Measurements from ENCODE around the gene MTRFR. TPM values are rescaled to one million over a fixed set of nuclear protein-coding genes. Genes with fewer than 3 reads are reported as not detected.

The MTRFR gene
- total RNA-seq, 1 experiment from 2014 or later: 14.8 TPM

DNA sequence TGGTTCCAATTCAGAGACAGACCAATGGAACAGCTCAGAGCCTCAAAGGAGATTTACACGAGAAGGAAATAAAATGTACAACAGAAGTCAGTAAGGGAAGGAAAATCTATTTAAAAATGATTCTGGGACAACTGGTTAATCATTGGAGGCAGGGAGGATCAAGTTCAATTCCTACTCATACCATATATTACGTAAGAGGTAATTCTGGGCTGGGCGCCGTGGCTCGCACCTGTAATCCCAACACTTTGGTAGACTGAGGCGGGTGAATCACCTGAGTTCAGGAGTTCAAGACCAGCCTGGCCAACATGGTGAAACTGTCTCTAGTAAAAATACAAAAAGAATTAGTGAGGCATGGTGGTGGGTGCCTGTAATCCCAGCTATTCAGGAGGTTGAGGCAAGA, 45.6 kb upstream of the MTRFR start:
- Histone ChIP-seq H3K4me1 (ENCODE audit: insufficient read depth, low read length) (no peaks in the 10 kb centered on the region), H3K18ac (ENCODE audit: insufficient read length, low read depth, low read length) (no peak overlapping the region), H3K4ac (ENCODE audit: low read depth, low read length) (no peak overlapping the region), H3K27me3 (ENCODE audit: insufficient read depth, low read length) (no peaks in the 10 kb centered on the region), H2BK12ac (ENCODE audit: insufficient read length, low read depth, low read length) (no peak overlapping the region), H3K14ac (ENCODE audit: insufficient read depth, low read length) (no peak overlapping the region), H3K23ac (ENCODE audit: insufficient read length, low read depth, low read length) (no peak overlapping the region), H3K4me2 (ENCODE audit: insufficient read depth, insufficient read length, low read length) (no peak overlapping the region), H4K5ac (ENCODE audit: insufficient read length, low read depth, low read length) (no peak overlapping the region), H4K8ac (replicated peaks; ENCODE audit: insufficient read length, low read depth, low read length) (no peak overlapping the region), H2BK15ac (ENCODE audit: low read depth, low read length) (no peak overlapping the region), H2AFZ (ENCODE audit: low read length) (no peak overlapping the region), H3K23me2 (ENCODE audit: insufficient read length, low read depth, low read length, poor library complexity, severe bottlenecking) (no peaks in the 10 kb centered on the region), H3K9ac (ENCODE audit: extremely low read depth, insufficient read length, low read length) (no peak overlapping the region), H4K20me1 (ENCODE audit: control insufficient read depth, insufficient read depth, insufficient read length) (no peaks in the 10 kb centered on the region), H4K91ac (ENCODE audit: insufficient read length, low read depth, low read length) (no peak overlapping the region), H3K79me1 (ENCODE audit: insufficient read depth, low read depth, low read length, poor library complexity, severe bottlenecking) (no peaks in the 10 kb centered on the region), H3K27ac (ENCODE audit: insufficient read length, low read depth, low read length) (no peak overlapping the region), H3K56ac (ENCODE audit: insufficient read length, low read depth, low read length) (no peak overlapping the region), H2AK5ac (ENCODE audit: insufficient read length, low read length) (no peak overlapping the region), H3T11ph (ENCODE audit: low read length) (no peak overlapping the region), H2BK120ac (ENCODE audit: low read depth, low read length, poor library complexity, severe bottlenecking) (no peak overlapping the region), H3K9me3 (ENCODE audit: control insufficient read depth, low read depth, low read length) (no peaks in the 10 kb centered on the region), H2BK20ac (ENCODE audit: low read depth, low read length, poor library complexity, severe bottlenecking) (no peak overlapping the region), H3K79me2 (ENCODE audit: insufficient read depth, low read length) (no peaks in the 10 kb centered on the region), H2BK5ac (ENCODE audit: insufficient read length, low read length) (no peak overlapping the region)
- Mint-ChIP-seq H3K9me3 (no peaks in the 10 kb centered on the region), H3K27ac (no peak overlapping the region), H3K4me1 (no peaks in the 10 kb centered on the region), H3K36me3 (ENCODE audit: insufficient read depth in 1 of 3, low read depth in 3 of 3) (peaks cover 22 to 63% (median 62%) of the 10 kb centered on the region in 3 experiments; a peak in 6 of 7 replicates), H3K27me3 (ENCODE audit: low read depth) (no peaks in the 10 kb centered on the region), H3K4me3 (no peak overlapping the region)
- no CpG with 5 or more reads among the region's 6 CpGs for WGBS (ENCODE audit: extremely low coverage, insufficient read length, low lambda C conversion rate)
- TF ChIP-seq, protein P1, sequence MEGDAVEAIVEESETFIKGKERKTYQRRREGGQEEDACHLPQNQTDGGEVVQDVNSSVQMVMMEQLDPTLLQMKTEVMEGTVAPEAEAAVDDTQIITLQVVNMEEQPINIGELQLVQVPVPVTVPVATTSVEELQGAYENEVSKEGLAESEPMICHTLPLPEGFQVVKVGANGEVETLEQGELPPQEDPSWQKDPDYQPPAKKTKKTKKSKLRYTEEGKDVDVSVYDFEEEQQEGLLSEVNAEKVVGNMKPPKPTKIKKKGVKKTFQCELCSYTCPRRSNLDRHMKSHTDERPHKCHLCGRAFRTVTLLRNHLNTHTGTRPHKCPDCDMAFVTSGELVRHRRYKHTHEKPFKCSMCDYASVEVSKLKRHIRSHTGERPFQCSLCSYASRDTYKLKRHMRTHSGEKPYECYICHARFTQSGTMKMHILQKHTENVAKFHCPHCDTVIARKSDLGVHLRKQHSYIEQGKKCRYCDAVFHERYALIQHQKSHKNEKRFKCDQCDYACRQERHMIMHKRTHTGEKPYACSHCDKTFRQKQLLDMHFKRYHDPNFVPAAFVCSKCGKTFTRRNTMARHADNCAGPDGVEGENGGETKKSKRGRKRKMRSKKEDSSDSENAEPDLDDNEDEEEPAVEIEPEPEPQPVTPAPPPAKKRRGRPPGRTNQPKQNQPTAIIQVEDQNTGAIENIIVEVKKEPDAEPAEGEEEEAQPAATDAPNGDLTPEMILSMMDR (conservative IDR thresholded peaks at IDR 0.05): no peak
- no peak for DNase-seq
